Colonic mucosa (tissue), 4 donors: ENCODE results near the gene PPP3CA. TPM values are rescaled to one million over a fixed set of nuclear protein-coding genes. Genes with fewer than 3 reads are reported as not detected.

Source experiments
- DNase-seq: peaks from one replicate; pipeline ENCODE4 v3.0.0-alpha.2; 2020
- H3K27ac ChIP-seq: fragments of 200-600 bp; one replicate; pipeline ENCODE4 v1.8.0; 2021
- H3K27me3 ChIP-seq: fragments of 200-600 bp; one replicate; pipeline ENCODE4 v1.8.0; 2021
- H3K36me3 ChIP-seq: fragments of 200-600 bp; one replicate; pipeline ENCODE4 v1.8.0; 2021
- H3K4me1 ChIP-seq: fragments of 200-600 bp; one replicate; pipeline ENCODE4 v1.8.0; 2021; ENCODE audit warnings: mild to moderate bottlenecking
- H3K4me3 ChIP-seq: fragments of 200-600 bp; one replicate; pipeline ENCODE4 v1.8.0; 2021
- H3K9ac ChIP-seq, 2 donors: one replicate each; pipeline ENCODE4 v1.7.0; 2013; ENCODE audit warnings: control low read depth in 2 of 2, low read depth in 2 of 2, low read length in 2 of 2
- H3K9me3 ChIP-seq: fragments of 200-600 bp; one replicate; pipeline ENCODE4 v1.8.0; 2021
- intact Hi-C: fragments of 100-400 bp; cut with DNase I; formaldehyde crosslinking; loops from one replicate; pipeline ENCODE4 v1.14.1; 2022
- total RNA-seq, 2 donors: library from RNA; stranded (reverse); fragmentation: NEBNext Ultra II Directional in 1 of 2; extraction: Animal tissue kit (Norgen Biotek cat#: 25700) in 1 of 2; gene quantifications; one replicate each; pipeline ENCODE4 v1.2.1, GENCODE V29; 2021
- TF ChIP-seq, protein P1 (sequence below): fragments of 200-600 bp; IDR thresholded peaks from one replicate; pipeline ENCODE4 v1.8.0; 2022; ENCODE audit warnings: antibody characterized with exemption, mild to moderate bottlenecking
- donor health status: healthy.
- donor health status: DM: no; HTN: no; CAD: no.
- donor health status: DM: no; HTN: no; CAD: no.

The PPP3CA gene
- total RNA-seq, 2 donors from 2014 or later: 34.5 to 43.9 TPM

DNA sequence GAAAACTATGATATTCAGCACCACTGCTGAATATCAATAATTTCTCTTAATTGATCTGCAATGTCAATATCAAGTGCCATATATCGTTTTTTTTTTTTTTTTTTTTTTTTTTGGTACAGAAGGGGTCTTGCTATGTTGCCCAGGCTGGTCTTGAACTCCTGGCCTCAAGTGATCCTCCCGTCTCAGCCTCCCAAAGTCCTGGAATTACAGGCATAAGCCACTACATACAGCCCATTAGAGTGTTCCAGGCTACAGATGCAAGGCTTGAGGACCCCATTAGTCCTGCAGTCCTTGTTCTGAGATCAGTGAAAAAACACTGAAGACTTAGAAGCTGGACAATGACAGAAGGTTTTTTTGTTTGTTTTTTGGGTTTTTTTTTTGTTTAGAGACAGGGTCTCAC is 48.3 kb downstream of the PPP3CA start:
- TF ChIP-seq, protein P1, sequence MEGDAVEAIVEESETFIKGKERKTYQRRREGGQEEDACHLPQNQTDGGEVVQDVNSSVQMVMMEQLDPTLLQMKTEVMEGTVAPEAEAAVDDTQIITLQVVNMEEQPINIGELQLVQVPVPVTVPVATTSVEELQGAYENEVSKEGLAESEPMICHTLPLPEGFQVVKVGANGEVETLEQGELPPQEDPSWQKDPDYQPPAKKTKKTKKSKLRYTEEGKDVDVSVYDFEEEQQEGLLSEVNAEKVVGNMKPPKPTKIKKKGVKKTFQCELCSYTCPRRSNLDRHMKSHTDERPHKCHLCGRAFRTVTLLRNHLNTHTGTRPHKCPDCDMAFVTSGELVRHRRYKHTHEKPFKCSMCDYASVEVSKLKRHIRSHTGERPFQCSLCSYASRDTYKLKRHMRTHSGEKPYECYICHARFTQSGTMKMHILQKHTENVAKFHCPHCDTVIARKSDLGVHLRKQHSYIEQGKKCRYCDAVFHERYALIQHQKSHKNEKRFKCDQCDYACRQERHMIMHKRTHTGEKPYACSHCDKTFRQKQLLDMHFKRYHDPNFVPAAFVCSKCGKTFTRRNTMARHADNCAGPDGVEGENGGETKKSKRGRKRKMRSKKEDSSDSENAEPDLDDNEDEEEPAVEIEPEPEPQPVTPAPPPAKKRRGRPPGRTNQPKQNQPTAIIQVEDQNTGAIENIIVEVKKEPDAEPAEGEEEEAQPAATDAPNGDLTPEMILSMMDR: no peak
- Histone ChIP-seq H3K4me3 (no peak overlapping the region), H3K4me1 (no peaks in the 10 kb centered on the region), H3K9me3 (no peaks in the 10 kb centered on the region), H3K27me3 (no peaks in the 10 kb centered on the region), H3K36me3 (no peaks in the 10 kb centered on the region), H3K27ac (no peak overlapping the region), H3K9ac (no peak overlapping the region)
- no peak for DNase-seq
- intact Hi-C loops: no loop called here

DNA sequence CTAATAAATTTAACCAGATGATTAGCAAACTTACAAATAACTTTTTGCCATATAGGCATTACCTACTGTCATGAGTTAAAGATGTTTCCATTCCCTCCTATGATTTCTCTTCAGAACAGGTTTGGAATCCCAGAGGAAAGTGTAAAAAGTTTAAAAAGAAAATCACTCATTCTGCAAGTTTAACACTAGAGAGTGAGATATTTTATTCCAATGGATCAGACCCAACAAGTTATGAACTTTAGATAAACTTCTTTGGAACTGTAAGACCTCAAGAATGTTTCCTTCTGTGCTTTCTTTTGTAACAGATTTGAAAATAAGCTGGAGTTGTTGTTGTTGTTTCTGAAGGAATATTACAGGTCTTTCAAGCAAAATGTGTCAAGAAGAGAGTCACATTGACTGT is 51.6 kb downstream of the PPP3CA start:
- no peak overlapping the region for H3K27ac ChIP-seq
- TF ChIP-seq, protein P1: no peak
- no peaks in the 10 kb centered on the region for H3K36me3 ChIP-seq
- intact Hi-C loops: no loop called here
- DNase-seq: no peak
- H3K9ac ChIP-seq: no peak overlapping the region
- no peaks in the 10 kb centered on the region for H3K9me3 ChIP-seq
- no peak overlapping the region for H3K4me3 ChIP-seq
- H3K4me1 ChIP-seq: no peaks in the 10 kb centered on the region
- no peaks in the 10 kb centered on the region for H3K27me3 ChIP-seq

DNA sequence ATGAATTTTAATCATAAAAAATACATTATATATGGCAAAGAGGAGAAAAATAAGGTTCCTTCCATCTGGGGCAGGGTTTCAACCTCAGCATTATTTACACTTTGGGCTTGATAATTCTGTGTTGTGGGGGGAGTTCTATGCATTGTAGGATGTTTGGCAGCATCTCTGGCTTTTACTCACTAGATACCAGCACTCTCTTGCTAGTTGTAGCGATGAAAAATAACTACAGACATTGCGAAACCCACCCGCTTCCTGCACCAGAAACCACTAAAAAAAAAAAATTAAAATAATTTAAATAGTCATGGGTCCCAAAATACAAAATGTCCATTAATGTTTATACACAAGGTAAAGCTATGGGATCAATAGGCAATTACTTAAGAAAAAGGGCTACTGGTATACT is 52.7 kb downstream of the PPP3CA start:
- H3K4me1 ChIP-seq: no peaks in the 10 kb centered on the region
- TF ChIP-seq, protein P1: no peak
- intact Hi-C loops: no loop called here
- H3K9ac ChIP-seq: no peak overlapping the region
- no peak overlapping the region for H3K4me3 ChIP-seq
- H3K9me3 ChIP-seq: no peaks in the 10 kb centered on the region
- no peak for DNase-seq
- H3K27ac ChIP-seq: no peak overlapping the region
- no peaks in the 10 kb centered on the region for H3K36me3 ChIP-seq
- no peaks in the 10 kb centered on the region for H3K27me3 ChIP-seq

- TF ChIP-seq, protein P1: no peak
- Histone ChIP-seq H3K36me3 (no peaks in the 10 kb centered on the region), H3K4me1 (no peaks in the 10 kb centered on the region), H3K27ac (no peak overlapping the region), H3K27me3 (no peaks in the 10 kb centered on the region), H3K4me3 (no peak overlapping the region), H3K9me3 (no peaks in the 10 kb centered on the region), H3K9ac (no peak overlapping the region)
- no peak for DNase-seq
- intact Hi-C loops: no loop called here
Measured at GRCh38 chr4:101292901-101293300, 54.4 kb downstream of the PPP3CA start.

GRCh38 chr4:101292214-101292613 is 55.1 kb downstream of the PPP3CA start:
- intact Hi-C loops: no loop called here
- DNase-seq: no peak
- no peaks in the 10 kb centered on the region for H3K4me1 ChIP-seq
- no peak overlapping the region for H3K27ac ChIP-seq
- H3K9me3 ChIP-seq: no peaks in the 10 kb centered on the region
- TF ChIP-seq, protein P1: no peak
- no peaks in the 10 kb centered on the region for H3K27me3 ChIP-seq
- no peak overlapping the region for H3K4me3 ChIP-seq
- no peaks in the 10 kb centered on the region for H3K36me3 ChIP-seq
- no peak overlapping the region for H3K9ac ChIP-seq

GRCh38 chr4:101291198-101291597 is 56.1 kb downstream of the PPP3CA start:
- intact Hi-C loops: no loop called here
- TF ChIP-seq, protein P1: no peak
- no peak for DNase-seq
- H3K9me3 ChIP-seq: no peaks in the 10 kb centered on the region
- no peaks in the 10 kb centered on the region for H3K4me1 ChIP-seq
- no peak overlapping the region for H3K9ac ChIP-seq
- H3K4me3 ChIP-seq: no peak overlapping the region
- H3K27ac ChIP-seq: no peak overlapping the region
- no peaks in the 10 kb centered on the region for H3K36me3 ChIP-seq
- no peaks in the 10 kb centered on the region for H3K27me3 ChIP-seq
